ENCODE measurements around the gene SCAMP3. TPM values are rescaled to one million over a fixed set of nuclear protein-coding genes. Genes with fewer than 3 reads are reported as not detected.

Gene SCAMP3
- total and polyA plus RNA-seq, 2 experiments from 2014 or later: 50.5 to 52.5 TPM

GRCh38 chr1:155297384-155297783 lies 35.2 kb upstream of the SCAMP3 start (continued):
- no peak for TF ChIP-seq POLR2AphosphoS5 (IDR thresholded peaks at IDR 0.05; ENCODE audit: low read depth)
- no peak for TF ChIP-seq CTCF (conservative IDR thresholded peaks at IDR 0.05; ENCODE audit: low read depth in 2 of 2)
- TF ChIP-seq EZH2phosphoT487 (IDR thresholded peaks at IDR 0.05; ENCODE audit: unreplicated experiment): no peak
- TF ChIP-seq NANOG (IDR thresholded peaks at IDR 0.05; ENCODE audit: borderline replicate concordance): no peak
- no peak for TF ChIP-seq JUNB (IDR thresholded peaks at IDR 0.05; ENCODE audit: unreplicated experiment)
- no peak for TF ChIP-seq REST (IDR thresholded peaks at IDR 0.05; ENCODE audit: unreplicated experiment)
- TF ChIP-seq CREB1 (CRISPR knock-in tag; IDR thresholded peaks at IDR 0.05; ENCODE audit: low read depth): no peak
- no peak for TF ChIP-seq ZNF114 (CRISPR knock-in tag; IDR thresholded peaks at IDR 0.05)

GRCh38 chr1:155296661-155297060 lies 34.5 kb upstream of the SCAMP3 start:
- Histone ChIP-seq H3K79me2 (replicated peaks; ENCODE audit: insufficient read depth) (no peaks in the 10 kb centered on the region), H3K27ac (ENCODE audit: low read depth) (no peak overlapping the region), H4K20me1 (replicated peaks; ENCODE audit: insufficient read depth) (no peaks in the 10 kb centered on the region), H2AFZ (no peak overlapping the region), H3K27me3 (ENCODE audit: insufficient read depth) (peaks cover 33% of the 10 kb centered on the region), H3K4me3 (no peak overlapping the region), H3F3A (replicated peaks; ENCODE audit: low read depth) (0 out of 2 replicates have a peak, but pooled peaks cover 11% of the 10 kb centered on the region), H3K4me2 (no peak overlapping the region), H3K36me3 (ENCODE audit: insufficient read depth) (no peaks in the 10 kb centered on the region), H3K4me1 (ENCODE audit: insufficient read depth) (peaks cover 17% of the 10 kb centered on the region), H3K9me2 (ENCODE audit: insufficient read depth) (no peaks in the 10 kb centered on the region)
- Mint-ChIP-seq H3K36me3 (ENCODE audit: low read depth) (no peaks in the 10 kb centered on the region; the same call in 2 of the 3 replicates), H3K27me3 (ENCODE audit: insufficient read depth, low read depth, poor library complexity) (peaks cover 31% of the 10 kb centered on the region), H3K4me3 (peak overlapping the region; percentile 5; the same call in 1 of the 3 replicates), H3K4me1 (peaks cover 35% of the 10 kb centered on the region), H3K27ac (no peak overlapping the region), H3K9me3 (no peaks in the 10 kb centered on the region)
- ATAC-seq (no peak), DNase-seq (ENCODE audit: low spot score) (no peak)
- no peak for TF ChIP-seq ZNF462 (CRISPR knock-in tag; IDR thresholded peaks at IDR 0.05)
- no peak for TF ChIP-seq ZNF331 (CRISPR knock-in tag; IDR thresholded peaks at IDR 0.05; ENCODE audit: low read depth)
- no peak for TF ChIP-seq POLR2AphosphoS5 (IDR thresholded peaks at IDR 0.05; ENCODE audit: low read depth)
- TF ChIP-seq EZH2phosphoT487 (IDR thresholded peaks at IDR 0.05; ENCODE audit: unreplicated experiment): no peak
- no peak for TF ChIP-seq REST (IDR thresholded peaks at IDR 0.05; ENCODE audit: unreplicated experiment)
- no peak for TF ChIP-seq NANOG (IDR thresholded peaks at IDR 0.05; ENCODE audit: borderline replicate concordance)
